Mammary epithelial cell (primary cell): ENCODE measurements around the gene OR2AE1.

Experiments used
- CTCF ChIP-seq, 2 donors: IDR thresholded peaks in 1 of 2; conservative IDR thresholded peaks in 1 of 2; 2 replicates each; pipeline ENCODE4 v1.5.1; 2011 to 2012; ENCODE audit warnings: inconsistent platforms in 2 of 2, low read length in 2 of 2, mild to moderate bottlenecking in 2 of 2, control low read depth in 1 of 2, low read depth in 1 of 2; ENCODE audit not compliant: insufficient read depth in 1 of 2; ENCODE audit errors: extremely low read depth in 1 of 2
- EZH2 ChIP-seq: IDR thresholded peaks from 2 replicates; pipeline ENCODE4 v1.6.1; 2012; ENCODE audit warnings: low read length, inconsistent platforms, borderline replicate concordance

- TF ChIP-seq CTCF (conservative IDR thresholded peaks at IDR 0.05 in 1 of 2, IDR thresholded peaks at IDR 0.05 in 1 of 2; ENCODE audit: extremely low read depth in 1 of 2, insufficient read depth in 1 of 2, low read depth in 1 of 2, low read length in 2 of 2) (no peak), EZH2 (no peak)
Measured at GRCh38 chr7:99833289-99833877, 43.5 kb downstream of the OR2AE1 start.
